NCI-H1092 (cell line): ENCODE data around the gene MGRN1.
A peak's percentile ranks its signal among the peaks of the same experiment; 100 is the strongest.

Experiments used
- DNase-seq: peaks from one replicate; lab custom pipeline; 2025; lab: John Stamatoyannopoulos, UW

MGRN1 gene

DNA sequence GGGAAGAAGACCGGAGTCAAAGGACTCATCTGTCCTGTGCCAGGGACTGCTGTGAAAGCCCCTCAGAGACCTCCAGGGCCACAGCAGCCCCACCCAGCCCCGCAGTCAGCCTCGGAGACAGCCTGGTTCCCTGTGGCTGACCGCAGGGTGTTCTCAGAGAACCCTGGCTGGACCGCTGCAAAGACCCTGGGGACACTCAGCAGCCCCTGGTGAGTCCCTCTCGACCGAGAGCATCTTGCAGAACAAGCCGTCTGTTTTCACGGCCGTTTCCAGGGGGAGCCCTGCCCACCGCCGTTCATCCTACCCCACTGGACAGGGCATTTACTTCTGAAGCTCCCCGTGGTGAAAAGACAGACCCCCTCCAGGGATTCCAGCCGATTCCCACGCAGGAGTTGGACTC is 20.2 kb upstream of the MGRN1 start:
- no peak for DNase-seq

DNA sequence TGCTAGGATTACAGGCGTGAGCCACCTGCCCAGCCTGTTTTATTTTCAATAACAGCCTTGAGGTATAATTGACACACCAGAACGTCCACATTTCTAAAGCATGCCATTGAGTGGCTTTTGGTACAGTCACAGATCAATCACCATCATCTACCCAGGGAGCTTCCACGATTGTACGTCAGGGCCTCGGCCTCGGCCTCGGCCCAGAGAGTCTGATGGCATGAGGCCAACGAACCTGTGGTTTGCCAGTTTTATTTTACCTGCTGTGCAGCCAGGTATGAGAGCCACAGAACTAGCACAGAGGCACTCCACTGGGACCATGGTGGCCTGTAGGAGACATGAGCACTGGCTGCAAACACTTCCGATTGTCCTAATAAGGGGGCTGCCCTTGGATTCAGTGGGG is 18.3 kb upstream of the MGRN1 start:
- DNase-seq = no peak

DNA sequence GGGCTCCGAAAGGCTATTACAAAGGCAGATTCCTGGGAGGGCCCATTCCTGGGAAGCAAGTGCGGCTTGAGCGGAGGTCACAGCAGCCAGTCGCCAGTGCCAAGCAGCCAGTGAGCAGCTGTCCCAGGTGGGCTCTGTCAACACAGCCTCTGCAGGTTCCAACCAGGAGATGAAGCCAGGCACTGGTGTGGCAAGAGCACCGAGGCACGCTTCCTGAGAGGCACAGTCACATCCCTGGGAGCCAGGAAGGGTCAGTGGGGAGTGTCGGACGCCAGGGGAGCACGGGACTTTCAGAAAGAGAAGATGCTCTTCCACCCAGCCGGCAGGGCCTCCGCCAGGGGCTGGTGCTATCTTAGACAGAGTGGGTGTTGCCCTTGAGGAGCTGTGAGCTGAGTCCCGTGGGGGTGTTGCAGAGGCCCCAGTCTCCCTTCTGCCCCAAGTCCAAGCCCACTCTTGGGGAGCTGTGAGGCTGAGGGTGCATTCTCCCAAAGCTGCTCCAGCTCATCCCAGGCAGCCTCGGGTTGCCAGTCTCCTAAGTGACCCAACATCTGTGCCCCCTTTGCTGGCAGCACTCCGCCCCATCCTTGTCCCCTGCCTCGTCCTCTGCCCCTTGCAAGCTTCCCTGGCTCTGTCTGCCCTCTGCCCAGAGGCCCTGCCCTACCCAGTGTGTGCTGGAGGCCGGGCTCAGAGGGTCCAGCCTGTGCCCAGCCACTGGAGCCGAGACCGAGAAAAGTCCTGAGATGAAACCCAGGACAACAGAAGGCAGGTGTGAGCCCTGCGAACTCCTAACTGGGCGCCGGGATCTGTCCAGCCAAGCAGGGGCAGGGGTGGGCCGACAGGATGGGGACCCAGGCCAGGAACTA is 16.6 kb upstream of the MGRN1 start:
- DNase-seq = no peak

DNA sequence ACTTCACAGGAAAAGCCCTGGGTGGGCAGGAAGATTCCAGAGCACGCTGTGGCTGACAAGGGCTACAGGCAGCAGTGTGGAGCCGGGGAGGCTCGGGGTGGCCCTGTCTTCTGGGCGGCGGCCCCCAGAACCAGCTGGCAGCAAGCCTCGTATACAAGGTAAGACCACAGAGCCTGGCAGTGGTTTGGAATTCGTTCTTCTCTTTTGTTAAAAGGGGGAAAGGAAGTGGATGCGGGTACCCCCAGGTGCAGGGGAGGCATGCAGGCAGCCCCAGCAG is 16.0 kb upstream of the MGRN1 start:
- no peak for DNase-seq

DNA sequence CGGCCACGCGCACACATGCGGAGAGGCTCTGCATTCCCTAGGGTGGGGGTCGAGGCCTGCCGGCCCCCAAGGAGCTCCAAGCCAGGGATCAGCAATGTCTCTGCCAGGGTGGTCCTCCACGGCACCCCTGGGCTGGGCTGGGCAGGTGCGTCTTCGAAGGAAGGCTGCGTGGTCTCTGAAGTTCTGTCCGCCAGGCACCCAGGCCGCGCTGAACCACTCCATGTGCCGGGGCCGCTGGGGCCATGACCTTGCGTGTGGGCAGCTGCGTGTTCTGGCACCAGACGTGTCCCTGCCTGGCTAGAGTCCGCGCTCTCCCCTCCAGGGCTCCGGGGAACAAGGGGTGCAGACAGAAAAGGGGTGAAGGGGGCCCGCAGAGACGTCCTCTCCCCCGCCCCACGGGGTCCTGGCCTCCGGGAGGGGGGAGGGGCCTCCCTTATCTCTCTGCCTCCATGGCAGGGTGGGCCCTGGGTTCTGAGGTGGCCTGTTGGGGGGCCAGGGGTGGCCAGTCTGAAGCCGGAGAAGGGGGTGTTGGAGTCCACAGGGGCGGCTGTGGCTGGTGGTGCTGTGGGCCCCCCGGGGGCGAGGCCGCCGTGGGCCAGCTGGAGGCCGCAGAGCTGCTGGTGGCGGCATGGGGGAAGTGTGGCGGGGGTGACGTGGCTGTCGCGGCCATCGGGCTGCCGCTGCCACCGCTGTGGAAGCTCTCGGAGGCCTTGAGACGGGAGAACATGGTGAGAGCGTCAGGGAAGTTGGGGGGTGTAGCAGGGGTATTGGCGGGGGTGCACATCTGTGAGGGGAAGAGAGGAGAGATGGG is 15.2 kb upstream of the MGRN1 start:
- DNase-seq = no peak

DNA sequence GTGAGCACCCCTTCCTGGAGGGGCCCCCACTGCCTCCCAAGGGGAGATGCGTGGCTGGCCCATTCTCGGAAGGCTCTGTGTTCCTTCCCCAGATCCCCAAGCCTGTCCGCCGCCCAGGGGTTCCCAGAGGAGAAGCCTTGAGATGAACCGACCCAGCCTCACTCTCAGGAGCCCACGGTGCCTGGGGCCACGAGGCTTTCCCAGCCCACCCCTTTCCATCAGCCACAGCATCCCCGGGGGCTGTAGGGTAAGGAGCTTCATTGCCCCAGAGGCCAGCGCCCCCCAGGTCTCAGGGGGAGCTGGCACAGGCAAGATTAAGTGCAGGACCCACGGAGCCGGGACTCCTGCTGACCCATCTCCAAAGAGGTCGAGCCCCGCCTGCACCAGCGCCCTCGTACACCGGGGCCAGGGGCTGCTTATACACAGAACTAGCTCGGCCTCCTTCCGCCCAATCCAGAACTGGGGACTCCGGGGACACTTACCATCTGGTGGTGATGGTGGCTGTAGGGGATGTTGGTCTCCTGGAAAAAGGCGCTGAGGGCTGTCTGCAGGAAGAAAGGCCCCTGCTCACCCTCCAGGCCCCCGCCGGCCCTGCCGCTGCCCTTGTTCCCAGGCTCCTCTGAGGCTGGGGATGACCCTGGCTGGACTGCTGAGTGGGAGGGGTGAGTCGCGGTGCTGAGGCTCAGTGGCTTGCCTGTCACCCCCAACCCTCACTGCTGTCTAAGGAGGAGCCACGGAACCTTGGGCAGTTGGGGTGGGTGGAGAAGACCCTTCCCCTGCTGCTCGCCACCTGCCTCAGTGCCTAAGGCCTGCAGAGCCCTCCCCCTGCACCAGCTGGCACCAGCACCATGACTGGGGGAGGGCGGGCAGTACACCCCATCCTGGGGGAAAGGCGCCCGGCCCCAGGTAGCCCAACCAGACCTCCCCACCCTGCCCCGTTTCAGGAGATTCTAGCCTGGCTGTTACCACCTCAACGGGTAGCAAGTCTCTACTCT is 14.3 kb upstream of the MGRN1 start:
- DNase-seq = no peak

DNA sequence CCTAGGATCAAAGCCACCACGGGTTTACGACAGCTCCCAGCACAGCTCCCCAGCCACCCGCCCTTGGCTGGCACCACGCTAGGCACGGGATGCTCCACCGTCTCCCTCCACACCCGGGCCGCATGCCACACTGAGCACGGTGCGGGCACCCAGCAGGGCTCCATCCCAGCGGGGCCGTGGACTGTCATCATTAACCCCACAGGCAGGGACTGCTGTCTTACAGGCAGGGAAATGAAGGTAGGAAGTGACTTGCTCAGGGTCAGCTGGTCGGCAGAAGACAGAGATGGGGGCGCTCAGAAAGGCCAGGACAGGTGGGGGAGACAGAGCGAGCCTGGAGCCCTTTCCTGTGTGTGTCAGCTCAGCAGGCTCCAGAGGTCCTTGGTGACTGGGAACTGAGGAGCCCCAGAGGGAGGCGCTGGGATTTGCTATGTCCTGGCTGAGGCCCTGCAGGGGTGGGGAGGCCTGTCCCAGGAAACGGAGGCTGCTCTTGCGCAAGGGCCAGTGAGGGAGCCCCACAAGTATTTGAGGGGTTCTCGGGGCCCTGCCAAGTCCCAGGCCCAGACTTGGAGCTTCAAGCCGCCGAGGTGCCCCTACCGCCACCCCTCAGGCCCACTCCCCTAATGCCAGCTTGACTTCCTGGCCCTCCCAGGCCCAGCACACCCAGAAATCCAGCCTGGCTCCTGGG is 13.1 kb upstream of the MGRN1 start:
- no peak for DNase-seq

DNA sequence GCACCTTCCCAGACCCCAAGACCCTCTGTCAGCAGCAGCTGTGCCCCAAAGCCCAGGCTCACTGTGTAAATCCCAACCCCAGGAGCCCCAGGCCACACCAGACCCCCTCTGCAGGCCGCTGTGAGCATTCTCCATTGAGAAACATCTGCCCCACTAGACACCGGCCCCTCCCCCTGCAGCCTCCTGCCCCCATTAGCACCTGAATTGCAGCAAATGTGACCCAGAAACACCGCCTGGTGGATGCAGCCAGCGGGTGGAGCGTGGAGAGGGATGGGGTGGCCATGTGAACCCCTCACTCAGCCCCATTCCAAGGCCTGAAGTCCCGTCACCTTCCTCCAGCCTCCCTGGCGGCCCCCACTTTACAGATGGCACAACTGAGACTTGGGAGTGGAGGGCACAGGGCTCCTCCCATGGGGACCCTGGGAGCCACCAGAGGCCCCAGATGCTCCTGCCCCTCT is 12.1 kb upstream of the MGRN1 start:
- DNase-seq = no peak

DNA sequence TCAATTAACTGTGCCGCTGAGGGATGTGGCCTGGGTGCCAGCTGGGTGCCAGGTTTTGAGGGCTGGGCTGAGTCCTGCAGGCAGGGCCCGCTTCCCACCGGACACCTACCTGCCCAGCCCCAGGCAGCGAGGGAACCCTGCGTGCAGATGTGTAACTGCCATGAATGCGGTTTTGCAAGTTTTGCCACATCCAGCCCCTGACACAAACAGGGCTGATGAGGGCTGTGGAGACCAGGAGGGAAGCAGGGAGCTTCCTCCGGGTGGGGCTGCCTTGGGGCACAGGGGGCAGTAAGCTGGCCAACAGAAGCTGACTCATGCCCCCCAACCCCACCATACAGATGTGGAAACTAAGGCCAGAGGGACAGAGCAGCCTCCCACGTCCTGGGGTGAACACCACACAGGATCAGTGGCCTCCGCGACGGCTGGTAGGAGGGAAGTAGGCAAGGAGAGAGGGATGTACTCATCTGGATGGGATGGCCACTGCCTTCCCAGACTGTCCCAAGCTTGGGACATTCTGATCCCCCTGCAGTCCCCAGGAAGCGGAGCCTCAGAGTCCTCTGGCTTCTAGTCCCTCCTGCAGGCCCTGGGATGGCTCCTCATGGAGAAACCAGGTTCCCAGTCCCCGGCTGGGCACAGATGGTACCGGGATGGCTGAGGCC is 11.5 kb upstream of the MGRN1 start:
- no peak for DNase-seq

DNA sequence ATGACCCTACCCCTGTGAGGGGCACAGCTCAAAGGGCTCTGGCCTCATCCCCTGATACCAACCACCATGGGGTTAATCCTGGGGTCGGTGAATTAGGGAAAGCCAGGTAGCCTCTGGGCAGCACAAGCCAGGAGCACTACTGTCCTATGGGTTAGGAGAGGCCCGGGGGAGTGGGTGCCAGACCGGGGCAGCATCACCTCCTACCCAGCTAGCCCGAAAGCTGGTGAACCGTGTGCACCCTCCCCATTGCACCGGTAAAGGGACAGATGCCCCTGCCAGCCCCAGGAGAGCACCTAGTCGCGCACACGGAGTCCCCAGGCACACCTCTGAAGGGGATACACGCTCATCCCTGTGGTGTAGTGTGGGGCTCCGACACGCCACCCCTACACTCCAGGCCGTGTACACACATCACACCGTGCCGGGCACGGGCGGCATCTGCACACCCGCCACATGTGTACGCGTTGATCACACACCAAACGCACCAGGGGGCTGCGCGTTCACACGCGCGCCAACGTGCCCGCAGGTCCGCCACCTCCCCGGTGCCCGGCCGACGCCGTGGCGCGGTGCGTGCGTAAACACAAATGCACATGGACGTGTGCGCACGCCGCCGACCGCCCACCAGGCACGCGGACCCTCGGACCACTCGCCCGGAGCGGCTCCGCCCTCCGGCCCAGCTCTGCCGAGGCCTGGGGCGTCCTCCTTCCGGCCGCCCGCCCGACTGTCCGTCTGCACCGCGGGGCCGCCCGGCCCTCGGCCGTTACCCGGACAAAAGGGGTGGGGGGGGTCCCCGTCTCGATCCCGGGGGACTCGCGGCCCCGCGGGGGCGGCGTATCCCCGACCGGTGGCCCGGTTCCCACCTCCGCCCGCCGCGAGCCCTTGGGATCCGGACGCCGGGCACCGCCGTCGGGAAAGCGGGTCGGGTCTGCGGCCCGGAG is 10.7 kb upstream of the MGRN1 start:
- DNase-seq = no peak

DNA sequence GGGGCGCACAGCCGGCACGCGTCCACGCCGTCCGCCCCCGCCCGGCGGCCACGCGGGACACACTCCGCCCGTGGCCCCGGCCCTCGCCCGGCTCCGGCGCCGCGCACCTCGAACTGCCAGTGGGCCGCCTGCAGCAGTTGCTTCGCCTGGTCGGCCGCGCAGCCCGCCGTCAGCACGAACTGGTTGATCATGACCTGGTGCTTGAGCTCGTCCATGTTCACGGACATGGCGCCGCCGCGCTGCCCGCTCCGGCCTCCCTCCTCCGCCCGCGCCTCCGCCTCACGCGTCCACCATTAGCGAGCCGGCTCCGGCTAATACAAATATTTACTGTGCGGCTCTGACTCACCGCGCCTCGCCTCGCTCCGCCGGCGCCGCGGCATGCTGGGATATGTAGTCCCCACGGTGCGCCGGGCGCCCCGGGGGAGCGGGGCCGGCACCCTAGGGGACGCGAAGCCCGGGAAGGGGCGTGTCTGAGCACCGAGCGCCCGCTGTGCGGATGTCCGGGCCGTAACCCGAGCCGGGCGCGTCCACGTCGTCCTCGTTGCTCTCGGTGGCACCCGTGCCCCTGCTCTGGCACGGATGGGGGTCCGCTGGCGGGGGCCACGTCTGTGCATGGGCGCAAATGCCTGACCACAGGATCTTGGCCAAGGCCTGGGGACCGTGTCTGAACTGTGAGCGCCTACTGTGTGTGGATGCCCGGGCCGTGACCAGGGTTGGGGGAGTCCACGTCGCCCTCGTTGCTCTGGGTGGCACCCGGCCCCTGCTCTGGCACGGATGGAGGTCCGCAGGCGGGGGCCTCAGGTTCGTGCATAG is 9.8 kb upstream of the MGRN1 start, which contains the start of gene UBALD1:
TSS of gene UBALD1 (minus strand) at position 318 of the 813 bp plus-strand sequence. CDS start at position 227, 91 bp downstream.
- peak; percentile 85 for DNase-seq

DNA sequence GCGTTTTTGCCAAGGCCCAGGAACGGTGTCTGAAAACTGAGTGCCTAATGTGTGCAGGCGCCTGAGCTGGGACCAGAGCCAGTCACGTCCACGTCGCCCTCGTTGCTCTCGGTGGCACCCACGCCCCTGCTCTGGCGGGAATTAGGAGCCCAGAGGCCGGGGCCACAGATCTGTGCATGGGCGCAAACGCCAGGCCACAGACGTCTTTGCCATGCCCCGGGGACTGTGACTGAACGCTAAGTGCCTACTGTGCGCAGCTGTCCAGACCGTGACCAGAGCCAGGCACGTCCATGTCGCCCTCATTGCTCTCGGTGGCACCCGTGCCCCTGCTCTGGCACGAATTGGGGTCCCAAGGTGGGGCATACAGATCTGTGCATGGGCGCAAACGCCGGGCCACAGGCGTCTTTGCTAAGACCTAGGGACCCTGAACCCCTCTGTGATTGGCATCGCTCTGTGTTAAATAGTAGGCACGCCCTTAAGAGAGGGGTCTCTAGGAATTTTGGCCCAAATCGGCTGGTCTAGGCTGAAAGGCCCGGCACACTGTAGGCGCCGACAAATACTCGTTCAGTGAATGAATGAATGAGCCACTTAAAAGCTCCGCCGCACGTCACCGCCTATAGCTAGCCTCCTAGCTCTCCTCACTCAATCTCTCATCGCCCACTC is 9.1 kb upstream of the MGRN1 start:
- DNase-seq = no peak

DNA sequence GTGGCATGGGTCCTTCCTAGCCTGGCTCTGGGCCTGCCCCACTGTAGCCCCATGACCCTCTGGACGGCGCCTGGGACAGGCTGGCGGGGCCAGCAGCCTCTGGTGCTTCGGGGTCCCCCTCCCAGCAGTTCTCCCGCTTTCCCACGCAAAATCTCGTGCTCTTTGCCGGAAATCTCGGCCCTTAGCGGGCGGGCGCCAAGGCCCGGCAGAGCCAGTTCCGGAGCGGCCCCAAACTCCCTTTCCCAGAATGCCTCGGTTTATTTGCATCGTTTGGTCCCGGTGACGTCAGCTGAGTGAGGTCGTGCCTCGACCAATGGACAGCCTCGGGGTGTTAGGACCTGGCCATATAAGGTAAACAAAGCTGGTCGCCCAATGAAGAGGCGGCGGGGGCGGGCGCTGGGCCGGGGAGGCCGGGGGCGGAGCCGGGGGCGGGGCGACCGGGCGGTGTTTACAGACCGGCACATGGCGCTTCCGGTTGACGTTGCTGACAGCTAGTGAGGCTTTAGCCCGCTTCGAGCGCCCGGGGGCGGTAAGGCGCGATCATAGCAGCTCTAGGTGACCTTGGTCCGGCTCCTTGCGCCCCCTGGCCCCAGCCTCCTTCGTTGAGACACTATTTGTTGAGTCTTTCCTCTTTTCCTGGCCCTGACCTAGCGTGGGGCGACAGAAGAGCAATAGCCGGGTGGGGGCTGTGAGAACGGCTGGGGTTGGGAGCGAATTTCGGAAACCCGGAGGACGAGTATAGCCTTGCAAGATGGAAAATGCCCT is 8.4 kb upstream of the MGRN1 start:
- peak; percentile 99 for DNase-seq

DNA sequence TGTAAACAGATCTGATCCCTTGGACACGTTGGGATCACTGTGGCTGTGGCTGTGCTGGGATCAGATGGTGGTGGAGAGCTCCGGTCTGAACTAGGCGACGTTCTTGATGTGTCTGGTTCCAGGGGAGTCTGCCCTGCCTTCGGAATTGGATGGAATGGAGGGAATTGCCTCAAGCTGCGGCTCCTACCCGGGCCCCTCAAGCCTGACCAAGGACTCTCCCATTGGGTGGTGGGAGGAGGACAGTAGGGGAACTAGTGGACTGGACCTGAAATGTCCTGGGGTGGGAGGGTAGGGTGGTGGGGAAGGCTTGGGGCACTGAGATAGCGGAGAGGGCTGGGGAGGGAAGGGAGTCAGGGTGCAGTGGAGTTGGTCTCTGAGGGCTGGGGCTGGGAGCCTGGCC is 6.7 kb upstream of the MGRN1 start:
- no peak for DNase-seq

DNA sequence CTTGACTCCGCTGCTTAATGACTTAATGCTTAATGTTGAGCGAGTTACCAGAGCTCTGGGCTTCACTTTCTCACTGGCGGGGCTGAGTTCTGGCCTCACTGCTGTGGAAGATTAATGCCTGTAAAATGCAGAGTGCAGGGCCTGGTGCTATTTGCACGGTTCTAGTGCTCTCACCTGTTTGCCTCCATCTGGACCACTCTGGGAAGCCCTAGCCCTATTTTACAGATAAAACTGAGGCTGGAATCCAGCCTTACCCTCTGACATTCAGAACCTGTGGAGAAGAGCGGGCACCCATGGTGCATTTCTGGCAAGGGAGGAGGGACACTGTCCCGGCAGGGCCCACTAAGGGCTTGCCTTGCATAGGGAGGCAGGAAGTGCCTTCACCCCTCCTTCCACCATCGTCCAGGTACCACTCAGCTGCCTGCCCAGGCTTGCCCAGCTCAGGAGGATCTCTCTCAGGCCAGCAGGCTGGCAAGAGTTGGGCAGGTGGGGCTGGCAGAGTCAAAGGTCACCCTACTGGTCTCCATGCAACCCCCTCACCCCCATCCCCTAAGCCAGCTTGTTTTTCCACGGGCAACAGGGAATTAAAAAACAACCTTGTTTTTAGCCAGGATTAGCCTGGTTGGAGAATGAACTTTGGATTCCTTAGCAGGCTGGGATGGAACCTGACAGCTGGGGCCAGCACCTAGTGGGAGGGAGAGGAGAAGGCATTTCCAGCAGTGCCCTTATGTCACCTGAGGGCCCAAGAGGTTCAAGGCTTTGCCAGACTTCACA is 5.8 kb upstream of the MGRN1 start:
- DNase-seq = no peak

DNA sequence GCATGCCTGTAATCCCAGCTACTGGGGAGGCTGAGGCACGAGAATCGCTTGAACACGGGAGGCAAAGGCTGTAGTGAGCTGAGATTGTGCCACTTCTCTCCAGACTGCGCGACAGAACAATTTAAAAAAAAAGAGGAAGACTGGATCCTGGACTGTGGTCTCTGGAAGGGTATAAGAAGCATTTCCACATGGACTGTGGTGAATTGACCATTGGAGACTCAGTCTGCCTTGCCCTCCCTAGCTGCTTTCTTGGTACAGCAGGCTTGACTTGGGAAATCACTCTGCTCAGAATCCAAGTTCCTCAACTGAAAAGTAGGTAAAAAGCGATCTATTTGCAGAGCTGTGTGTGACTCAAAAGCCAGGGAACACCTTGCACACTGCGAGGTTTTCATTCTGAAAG is 1.0 kb upstream of the MGRN1 start:
- no peak for DNase-seq
